Measurements from ENCODE around the gene AP2A1.

DNA sequence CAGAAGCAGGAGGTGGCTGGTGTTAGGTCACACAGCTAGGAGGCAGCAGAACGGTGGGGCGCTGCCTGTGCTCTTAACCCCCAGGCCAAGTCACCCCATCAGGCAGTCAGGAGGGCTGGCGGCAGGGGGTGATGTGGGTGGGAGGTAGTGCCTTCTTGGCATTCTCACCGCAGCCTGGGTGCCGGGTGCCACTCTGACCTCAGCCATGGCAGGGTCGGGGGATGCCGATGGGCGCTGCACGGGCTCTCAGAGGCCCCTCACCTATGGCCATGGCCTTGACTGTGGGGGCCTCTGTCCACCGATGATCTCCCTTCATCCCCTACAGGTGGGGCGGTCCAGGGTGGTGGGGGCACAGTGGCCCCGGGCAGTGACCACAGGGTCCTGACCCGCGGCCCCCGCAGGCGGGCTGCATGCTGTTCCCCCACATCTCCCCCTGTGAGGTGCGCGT is 89.8 kb downstream of the AP2A1 start:
- TF ChIP-seq, protein P1, sequence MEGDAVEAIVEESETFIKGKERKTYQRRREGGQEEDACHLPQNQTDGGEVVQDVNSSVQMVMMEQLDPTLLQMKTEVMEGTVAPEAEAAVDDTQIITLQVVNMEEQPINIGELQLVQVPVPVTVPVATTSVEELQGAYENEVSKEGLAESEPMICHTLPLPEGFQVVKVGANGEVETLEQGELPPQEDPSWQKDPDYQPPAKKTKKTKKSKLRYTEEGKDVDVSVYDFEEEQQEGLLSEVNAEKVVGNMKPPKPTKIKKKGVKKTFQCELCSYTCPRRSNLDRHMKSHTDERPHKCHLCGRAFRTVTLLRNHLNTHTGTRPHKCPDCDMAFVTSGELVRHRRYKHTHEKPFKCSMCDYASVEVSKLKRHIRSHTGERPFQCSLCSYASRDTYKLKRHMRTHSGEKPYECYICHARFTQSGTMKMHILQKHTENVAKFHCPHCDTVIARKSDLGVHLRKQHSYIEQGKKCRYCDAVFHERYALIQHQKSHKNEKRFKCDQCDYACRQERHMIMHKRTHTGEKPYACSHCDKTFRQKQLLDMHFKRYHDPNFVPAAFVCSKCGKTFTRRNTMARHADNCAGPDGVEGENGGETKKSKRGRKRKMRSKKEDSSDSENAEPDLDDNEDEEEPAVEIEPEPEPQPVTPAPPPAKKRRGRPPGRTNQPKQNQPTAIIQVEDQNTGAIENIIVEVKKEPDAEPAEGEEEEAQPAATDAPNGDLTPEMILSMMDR (IDR thresholded peaks at IDR 0.05), result no peak
- TF ChIP-seq POLR2A (IDR thresholded peaks at IDR 0.05), result no peak

Data from thyroid gland (tissue), 4 donors.